Activated CD4-positive, alpha-beta T cell treated with anti-CD3 and anti-CD28 coated beads, Interleukin-2, amount 10 ng/mL, durations not matched to agents 7 days and 5 days (primary cell): ENCODE measurements around the gene C11orf42. TPM values are rescaled to one million over a fixed set of nuclear protein-coding genes. Genes with fewer than 3 reads are reported as not detected.

ENCODE experiments used
- CTCF ChIA-PET: fragments of 350-600 bp; sonication (Branson Sonifier 250); formaldehyde crosslinking; loops from one replicate; lab custom pipeline; 2021; ENCODE audit warnings: antibody characterized with exemption; lab: Charles Lee
- POLR2A ChIA-PET: fragments of 350-600 bp; sonication (Branson Sonifier 250); formaldehyde crosslinking; loops from one replicate; lab custom pipeline; 2021; ENCODE audit warnings: antibody characterized with exemption; lab: Charles Lee
- DNase-seq: peaks from one replicate; pipeline ENCODE4 v3.0.0-alpha.2; 2020
- H3K27ac Mint-ChIP-seq: one replicate; pipeline ENCODE4 v1.8.0; 2021; ENCODE audit warnings: mild to moderate bottlenecking, moderate library complexity, mixed read lengths
- H3K27me3 Mint-ChIP-seq: one replicate; pipeline ENCODE4 v1.8.0; 2021; ENCODE audit warnings: mixed read lengths
- H3K36me3 Mint-ChIP-seq: one replicate; pipeline ENCODE4 v1.8.0; 2021; ENCODE audit warnings: low read depth, mixed read lengths
- H3K4me1 Mint-ChIP-seq: one replicate; pipeline ENCODE4 v1.8.0; 2021; ENCODE audit warnings: mixed read lengths
- H3K4me3 Mint-ChIP-seq: one replicate; pipeline ENCODE4 v1.8.0; 2021; ENCODE audit warnings: mild to moderate bottlenecking, moderate library complexity, mixed read lengths
- H3K9me3 Mint-ChIP-seq: one replicate; pipeline ENCODE4 v1.8.0; 2021; ENCODE audit warnings: mixed read lengths
- total RNA-seq, 2 experiments: library from RNA; stranded (reverse); gene quantifications; one replicate each; pipeline ENCODE4 v1.2.3, GENCODE V29; 2021

The C11orf42 gene
- not detected for total RNA-seq

DNA sequence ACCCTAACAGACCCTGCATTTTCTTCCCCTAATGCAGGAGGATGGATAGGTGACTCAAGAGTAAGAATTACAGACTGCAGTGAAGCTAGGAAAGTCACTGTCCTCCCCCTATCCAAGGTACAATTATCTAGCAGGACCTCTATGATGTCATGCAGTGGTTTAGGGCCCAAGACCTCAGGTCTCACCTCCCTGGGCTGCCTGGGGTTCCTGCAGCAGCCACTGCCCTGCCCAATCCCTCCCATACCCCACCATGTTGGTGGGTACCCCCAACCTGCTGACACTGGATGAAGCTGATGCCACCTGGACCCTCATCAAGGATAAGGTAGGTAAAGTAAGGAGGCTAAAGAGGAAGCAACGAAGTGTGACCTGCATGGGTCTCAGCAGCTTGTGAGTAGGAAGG lies at the start of gene C11orf42:
Gene C11orf42, plus strand, starts transcription at position 192 of the 400 bp plus-strand sequence. Its CDS starts 59 bp downstream, at position 251.
- POLR2A ChIA-PET: no interaction called here
- peaks cover 31% of the 10 kb centered on the region for H3K4me1 Mint-ChIP-seq
- CTCF ChIA-PET: interaction anchor here (1.3 to 2.6 kb wide), 2 partner anchors 10 to 11 kb away, joined by 3 to 13 read pairs; no protein-coding TSS in a partner anchor
- no peak for DNase-seq
- H3K9me3 Mint-ChIP-seq: no peaks in the 10 kb centered on the region
- no peak within 1 kb of the TSS for H3K27ac Mint-ChIP-seq
- H3K4me3 Mint-ChIP-seq: no peak within 1 kb of the TSS
- H3K27me3 Mint-ChIP-seq: no peaks in the 10 kb centered on the region
- H3K36me3 Mint-ChIP-seq: peaks cover 16% of the 10 kb centered on the region

- H3K4me3 Mint-ChIP-seq: no peak overlapping the region
- no peaks in the 10 kb centered on the region for H3K36me3 Mint-ChIP-seq
- H3K27me3 Mint-ChIP-seq: peaks cover 2% of the 10 kb centered on the region
- no peak overlapping the region for H3K27ac Mint-ChIP-seq
- DNase-seq: no peak
- H3K9me3 Mint-ChIP-seq: no peaks in the 10 kb centered on the region
- POLR2A ChIA-PET: no interaction called here
- CTCF ChIA-PET: no interaction called here
- no peaks in the 10 kb centered on the region for H3K4me1 Mint-ChIP-seq
Measured at GRCh38 chr11:6156628-6157359, 48.6 kb upstream of the C11orf42 start.

GRCh38 chr11:6170226-6170625 lies 35.1 kb upstream of the C11orf42 start, which contains the start of gene OR52B2:
Gene OR52B2 (minus strand): TSS chr11:6170326. CDS start chr11:6170326, 0 bp downstream.
- no peak within 1 kb of the TSS for H3K4me3 Mint-ChIP-seq
- H3K9me3 Mint-ChIP-seq: peaks cover 4% of the 10 kb centered on the region
- no peaks in the 10 kb centered on the region for H3K4me1 Mint-ChIP-seq
- ChIA-PET POLR2A (no interaction called here), CTCF (no interaction called here)
- H3K27me3 Mint-ChIP-seq: peaks cover 31% of the 10 kb centered on the region
- no peak within 1 kb of the TSS for H3K27ac Mint-ChIP-seq
- no peaks in the 10 kb centered on the region for H3K36me3 Mint-ChIP-seq
- no peak for DNase-seq

DNA sequence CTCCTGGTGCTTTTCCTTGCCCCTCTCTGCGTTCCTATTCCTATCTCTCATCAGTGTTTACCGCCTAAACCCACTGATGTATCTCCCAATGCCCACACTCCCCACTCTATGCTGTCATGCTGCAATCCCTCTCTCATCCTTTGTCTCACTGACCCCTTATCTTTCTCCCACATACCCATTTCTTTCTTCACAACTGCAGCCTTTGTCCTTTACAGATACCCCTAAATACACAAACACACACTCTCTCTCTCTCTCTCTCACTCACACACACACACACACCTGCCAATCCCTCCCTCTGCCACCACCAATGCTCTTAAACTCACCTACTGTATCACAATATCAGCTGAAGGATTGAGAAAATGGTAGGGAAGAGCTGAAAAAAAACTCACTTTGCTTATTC lies 29.9 kb upstream of the C11orf42 start:
- DNase-seq: no peak
- ChIA-PET POLR2A (no interaction called here), CTCF (interaction anchor here (1.6 kb wide), 1 partner anchor 45 kb away, joined by 3 read pairs; no protein-coding TSS in a partner anchor)

DNA sequence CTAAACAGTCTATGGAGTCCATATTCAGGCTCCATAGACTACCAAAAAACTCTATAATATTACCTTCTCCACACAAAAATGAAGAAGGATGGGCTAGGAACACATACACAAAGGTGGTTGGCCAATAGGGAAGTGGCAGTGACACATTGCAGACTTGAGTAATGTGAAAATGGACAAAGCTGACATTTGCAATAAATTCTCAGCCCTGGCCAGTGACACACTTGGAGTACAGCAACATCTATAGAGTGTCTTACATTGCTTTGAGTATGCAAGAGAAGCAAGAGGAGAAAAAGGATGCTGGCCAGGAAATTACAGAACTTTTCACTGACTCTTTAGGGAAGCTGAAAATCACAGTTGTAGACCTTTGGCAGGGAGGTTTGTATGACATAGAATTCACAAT lies 13.6 kb upstream of the C11orf42 start:
- no peaks in the 10 kb centered on the region for H3K36me3 Mint-ChIP-seq
- ChIA-PET POLR2A (no interaction called here), CTCF (no interaction called here)
- DNase-seq: no peak
- H3K27me3 Mint-ChIP-seq: no peaks in the 10 kb centered on the region
- H3K9me3 Mint-ChIP-seq: no peaks in the 10 kb centered on the region
- H3K4me3 Mint-ChIP-seq: no peak overlapping the region
- peaks cover 5% of the 10 kb centered on the region for H3K4me1 Mint-ChIP-seq
- no peak overlapping the region for H3K27ac Mint-ChIP-seq

More for the DNA sequence above, 29.9 kb upstream of the C11orf42 start:
- H3K9me3 Mint-ChIP-seq: peaks cover 7% of the 10 kb centered on the region
- no peaks in the 10 kb centered on the region for H3K36me3 Mint-ChIP-seq
- H3K4me1 Mint-ChIP-seq: peaks cover 11% of the 10 kb centered on the region
- H3K27me3 Mint-ChIP-seq: peaks cover 17% of the 10 kb centered on the region
- no peak overlapping the region for H3K27ac Mint-ChIP-seq
- no peak overlapping the region for H3K4me3 Mint-ChIP-seq

- ChIA-PET CTCF (no interaction called here), POLR2A (no interaction called here)
- no peaks in the 10 kb centered on the region for H3K36me3 Mint-ChIP-seq
- no peak overlapping the region for H3K27ac Mint-ChIP-seq
- peaks cover 8% of the 10 kb centered on the region for H3K4me1 Mint-ChIP-seq
- no peak for DNase-seq
- H3K9me3 Mint-ChIP-seq: no peaks in the 10 kb centered on the region
- no peaks in the 10 kb centered on the region for H3K27me3 Mint-ChIP-seq
- H3K4me3 Mint-ChIP-seq: no peak overlapping the region
Measured at GRCh38 chr11:6194065-6194581, 11.2 kb upstream of the C11orf42 start.

DNA sequence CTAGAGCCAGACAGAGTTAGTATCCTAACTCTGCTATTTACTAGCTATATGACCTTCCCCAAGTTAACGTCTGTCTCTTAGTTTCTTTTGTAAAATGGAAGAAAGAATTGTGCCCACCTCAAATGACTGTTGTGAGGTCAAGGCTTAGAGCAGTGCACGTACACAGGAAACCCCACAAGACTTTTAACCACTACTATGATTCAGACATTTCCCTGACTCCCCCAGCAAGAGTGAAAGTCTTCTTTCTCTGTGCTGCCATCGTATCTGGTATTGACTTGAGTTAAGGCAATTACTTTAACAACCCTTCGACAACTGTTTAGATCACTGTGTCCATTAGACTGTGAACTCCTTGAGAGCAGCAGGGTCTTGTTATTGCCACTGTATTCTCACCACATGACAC lies 9.0 kb upstream of the C11orf42 start:
- no peak overlapping the region for H3K4me3 Mint-ChIP-seq
- DNase-seq: no peak

DNA sequence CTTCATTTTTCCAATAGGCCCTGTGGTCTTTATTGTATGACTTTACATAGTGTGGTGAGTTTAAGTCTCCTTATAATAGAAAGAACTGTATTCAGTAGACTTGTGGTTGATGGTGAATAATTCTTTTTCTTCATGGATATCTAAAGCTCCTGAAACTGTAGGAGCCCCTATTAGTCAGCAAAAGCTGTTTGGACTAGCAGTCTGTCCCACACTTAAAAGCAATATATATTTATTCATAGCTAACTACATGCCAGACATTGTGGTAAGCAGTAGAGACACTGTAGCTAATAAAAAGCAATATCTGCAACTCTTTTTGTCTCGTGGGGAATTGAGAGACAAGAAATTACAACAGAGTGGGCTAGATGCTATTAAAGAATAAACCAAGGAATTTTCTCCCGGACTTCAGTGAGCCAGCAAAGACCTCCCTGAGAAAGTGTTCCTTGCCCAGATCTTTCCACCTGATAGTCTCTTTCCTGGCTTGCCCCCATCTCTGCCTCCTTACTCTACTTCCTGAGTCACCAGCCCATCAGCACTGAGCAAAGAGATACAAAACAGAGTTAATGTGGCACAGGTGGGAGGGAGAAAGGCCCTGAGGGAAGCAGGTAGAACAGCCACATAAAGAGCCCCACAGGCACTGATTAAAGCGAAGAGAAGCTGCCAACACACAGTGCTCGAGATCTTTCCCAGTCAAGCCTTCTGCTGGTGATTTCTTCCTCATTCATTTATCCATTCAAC lies 7.7 kb upstream of the C11orf42 start:
- H3K27ac Mint-ChIP-seq: no peak overlapping the region
- no peaks in the 10 kb centered on the region for H3K9me3 Mint-ChIP-seq
- no peak overlapping the region for H3K4me3 Mint-ChIP-seq
- H3K27me3 Mint-ChIP-seq: no peaks in the 10 kb centered on the region
- no peaks in the 10 kb centered on the region for H3K36me3 Mint-ChIP-seq
- ChIA-PET POLR2A (no interaction called here), CTCF (interaction anchor here (0.6 to 1.4 kb wide), 3 partner anchors 28 to 1676 kb away, joined by 3 to 5 read pairs (median 3); no protein-coding TSS in a partner anchor)
- peaks cover 21% of the 10 kb centered on the region for H3K4me1 Mint-ChIP-seq
- DNase-seq: no peak

More for the DNA sequence above, 9.0 kb upstream of the C11orf42 start:
- no peak overlapping the region for H3K27ac Mint-ChIP-seq
- CTCF ChIA-PET: no interaction called here
- H3K36me3 Mint-ChIP-seq: no peaks in the 10 kb centered on the region
- H3K9me3 Mint-ChIP-seq: no peaks in the 10 kb centered on the region
- H3K4me1 Mint-ChIP-seq: peaks cover 15% of the 10 kb centered on the region
- H3K27me3 Mint-ChIP-seq: no peaks in the 10 kb centered on the region
- POLR2A ChIA-PET: no interaction called here

- CTCF ChIA-PET: no interaction called here
- Mint-ChIP-seq H3K27me3 (no peaks in the 10 kb centered on the region), H3K4me1 (peaks cover 37% of the 10 kb centered on the region), H3K4me3 (no peak within 1 kb of the TSS), H3K27ac (no peak within 1 kb of the TSS), H3K9me3 (no peaks in the 10 kb centered on the region), H3K36me3 (peaks cover 6% of the 10 kb centered on the region)
- POLR2A ChIA-PET: no interaction called here
- no peak for DNase-seq
Measured at GRCh38 chr11:6199174-6199810, 6.1 kb upstream of the C11orf42 start, which contains the start of gene OR52W1. Gene OR52W1 (plus strand): TSS chr11:6199224. CDS start chr11:6199224, 0 bp downstream.

DNA sequence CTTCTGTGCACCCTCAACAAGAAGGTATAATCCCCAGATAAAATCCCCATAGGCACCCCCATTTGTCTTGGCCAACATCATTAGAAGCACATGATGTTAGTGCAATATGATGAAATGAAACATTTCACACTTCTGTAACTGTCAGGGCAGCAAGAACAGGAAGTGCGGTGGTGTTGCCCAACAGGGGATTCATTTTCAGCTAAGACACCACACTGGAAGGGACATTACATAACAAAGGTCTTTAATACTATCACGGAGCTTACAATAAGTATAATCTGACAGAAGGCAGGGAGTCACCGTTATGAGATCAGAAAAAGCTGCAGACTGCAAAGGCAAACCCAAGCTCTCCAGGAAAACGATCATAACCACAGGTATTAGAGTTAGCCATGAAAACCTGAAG lies 4.4 kb upstream of the C11orf42 start:
- no peak for DNase-seq
- Mint-ChIP-seq H3K27me3 (no peaks in the 10 kb centered on the region), H3K4me3 (no peak overlapping the region), H3K9me3 (no peaks in the 10 kb centered on the region), H3K4me1 (peaks cover 39% of the 10 kb centered on the region), H3K36me3 (peaks cover 10% of the 10 kb centered on the region), H3K27ac (no peak overlapping the region)
- CTCF ChIA-PET: interaction anchor here (1.2 kb wide), 1 partner anchor 162 kb away, joined by 4 read pairs; no protein-coding TSS in a partner anchor
- POLR2A ChIA-PET: no interaction called here

DNA sequence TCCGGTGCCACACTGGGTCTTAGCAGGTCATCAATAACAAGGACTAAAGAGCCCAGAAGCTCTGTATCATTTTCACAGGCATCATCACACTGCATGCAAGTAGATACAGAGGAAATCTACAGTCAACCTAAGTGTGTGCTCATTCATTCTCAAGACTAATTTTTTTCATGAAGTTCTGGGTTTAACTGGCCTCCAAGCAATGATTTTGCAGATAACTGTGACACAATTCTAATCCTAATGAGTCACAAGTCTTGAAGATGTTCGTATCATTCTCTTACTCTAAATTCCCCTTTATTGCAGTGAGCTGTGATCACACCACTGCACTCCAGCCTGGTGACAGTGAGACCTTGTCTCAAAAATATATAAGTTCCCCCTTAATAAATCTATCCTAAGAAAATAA lies 3.9 kb upstream of the C11orf42 start:
- H3K36me3 Mint-ChIP-seq: peaks cover 10% of the 10 kb centered on the region
- no peaks in the 10 kb centered on the region for H3K9me3 Mint-ChIP-seq
- CTCF ChIA-PET: interaction anchor here (1.2 kb wide), 1 partner anchor 162 kb away, joined by 4 read pairs; no protein-coding TSS in a partner anchor
- H3K4me3 Mint-ChIP-seq: no peak overlapping the region
- peaks cover 37% of the 10 kb centered on the region for H3K4me1 Mint-ChIP-seq
- DNase-seq: no peak
- H3K27ac Mint-ChIP-seq: no peak overlapping the region
- no peaks in the 10 kb centered on the region for H3K27me3 Mint-ChIP-seq
- POLR2A ChIA-PET: no interaction called here

DNA sequence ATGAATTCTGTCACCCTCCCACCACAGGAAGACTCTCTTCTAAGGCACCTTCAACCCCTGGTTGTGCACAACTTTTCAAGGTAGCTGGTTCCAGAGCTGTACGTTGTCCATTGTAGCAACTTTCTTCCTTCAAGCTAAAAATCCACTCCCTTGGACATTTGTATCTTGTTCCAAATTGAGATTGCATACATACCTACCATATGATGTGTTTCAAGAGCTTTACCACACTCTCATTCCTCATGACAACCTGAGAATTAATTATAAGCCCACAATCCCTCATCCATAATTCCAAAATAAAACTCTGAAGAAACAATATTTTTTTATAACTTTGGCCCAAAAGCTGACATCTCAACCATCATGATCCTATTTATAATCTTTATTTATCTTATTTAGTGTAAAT lies 3.3 kb upstream of the C11orf42 start:
- Mint-ChIP-seq H3K9me3 (no peaks in the 10 kb centered on the region), H3K4me1 (peaks cover 33% of the 10 kb centered on the region), H3K4me3 (no peak overlapping the region), H3K27ac (no peak overlapping the region), H3K36me3 (peaks cover 11% of the 10 kb centered on the region), H3K27me3 (no peaks in the 10 kb centered on the region)
- ChIA-PET POLR2A (no interaction called here), CTCF (no interaction called here)
- DNase-seq: no peak
